Stimulated activated CD4-positive, alpha-beta T cell treated with anti-CD3 and anti-CD28 coated beads, Interleukin-2, amount 100 ng/mL, for 4 hours (primary cell): ENCODE results near the gene TPPP2.

ENCODE experiments used
- DNase-seq: peaks from one replicate; pipeline ENCODE4 v3.0.0-alpha.2; 2020; ENCODE audit warnings: low read depth

Gene TPPP2

DNA sequence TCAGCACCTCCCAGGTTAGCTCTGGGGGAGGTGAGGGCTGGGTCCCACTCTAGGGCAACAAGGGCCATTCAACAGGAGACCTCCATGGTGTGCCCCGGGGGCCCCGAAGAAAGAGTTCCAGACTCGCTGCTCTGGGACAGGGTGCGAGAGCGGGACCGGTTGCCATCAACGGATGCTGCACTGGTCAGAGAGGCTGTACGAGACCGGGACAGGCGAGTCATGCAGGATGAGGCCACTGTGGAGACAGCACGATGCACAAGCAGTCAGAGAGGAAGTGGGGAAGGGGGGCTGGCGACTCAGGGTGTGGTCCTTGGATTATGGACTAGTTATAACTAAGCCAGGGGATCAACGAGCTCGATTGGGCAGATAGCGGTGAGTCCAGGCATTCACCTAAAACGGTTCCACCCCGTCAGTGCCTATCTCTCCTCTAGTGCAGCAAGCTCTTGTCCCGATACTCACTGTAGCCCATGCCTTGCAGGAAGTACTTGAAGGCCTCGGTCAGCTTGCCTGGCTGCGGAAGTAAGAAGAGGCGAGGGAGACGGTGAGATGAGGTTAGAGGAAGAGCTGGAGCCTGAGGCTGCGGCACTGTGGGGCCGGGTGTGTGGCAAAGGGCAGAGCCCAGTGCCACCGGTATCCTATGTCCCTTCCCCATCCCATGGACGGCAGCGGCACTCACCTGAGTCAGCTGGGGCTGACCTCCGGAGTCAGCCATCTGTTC, 12.3 kb upstream of the TPPP2 start:
- no peak for DNase-seq

- no peak for DNase-seq
These were observed 11.7 kb upstream of the TPPP2 start for GRCh38 chr14:21018286-21018685.

DNA sequence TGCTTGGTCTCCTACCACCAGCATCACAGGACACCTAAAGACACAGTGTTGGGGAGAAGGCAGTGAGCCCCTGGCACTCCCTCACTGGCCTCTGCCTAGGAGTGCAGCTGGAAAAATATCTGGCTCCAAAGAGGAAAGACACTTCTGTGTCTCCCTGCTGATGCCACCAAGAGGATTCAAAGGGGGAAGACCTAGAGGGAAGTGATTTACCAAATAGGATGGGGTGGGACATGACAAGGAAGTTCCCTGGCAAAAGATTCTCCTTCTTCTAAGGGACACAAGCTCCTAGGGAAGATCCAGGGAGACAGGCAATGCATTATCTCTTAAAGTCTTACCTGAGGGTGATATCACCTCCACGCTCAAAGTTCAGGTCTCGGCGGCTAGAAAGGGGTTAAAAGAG, 11.2 kb upstream of the TPPP2 start:
- no peak for DNase-seq

- no peak for DNase-seq
These were observed 10.7 kb upstream of the TPPP2 start for GRCh38 chr14:21019366-21019765.

GRCh38 chr14:21020977-21021545, 9.0 kb upstream of the TPPP2 start:
- DNase-seq, result no peak

DNA sequence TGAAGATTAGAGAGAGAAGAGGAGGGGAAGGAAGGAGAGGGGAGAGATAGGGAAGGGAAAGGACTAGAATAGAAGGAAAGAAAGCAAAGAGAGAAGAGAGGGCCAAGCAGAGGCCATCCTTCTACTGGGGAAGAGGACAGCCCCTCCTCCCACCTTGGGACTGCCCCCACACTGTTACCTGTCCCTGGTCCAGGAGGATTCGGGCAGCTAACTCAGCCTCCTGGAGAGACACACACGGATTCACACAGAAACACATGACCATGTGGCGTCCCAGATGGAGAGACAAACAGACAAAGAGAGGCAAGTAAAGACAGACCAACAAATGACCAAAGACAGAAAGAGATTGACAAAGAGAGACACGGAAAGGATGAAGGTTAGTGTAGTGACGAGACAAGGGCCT, 7.3 kb upstream of the TPPP2 start:
- DNase-seq, result no peak

GRCh38 chr14:21023174-21023573, 6.8 kb upstream of the TPPP2 start:
- no peak for DNase-seq

DNA sequence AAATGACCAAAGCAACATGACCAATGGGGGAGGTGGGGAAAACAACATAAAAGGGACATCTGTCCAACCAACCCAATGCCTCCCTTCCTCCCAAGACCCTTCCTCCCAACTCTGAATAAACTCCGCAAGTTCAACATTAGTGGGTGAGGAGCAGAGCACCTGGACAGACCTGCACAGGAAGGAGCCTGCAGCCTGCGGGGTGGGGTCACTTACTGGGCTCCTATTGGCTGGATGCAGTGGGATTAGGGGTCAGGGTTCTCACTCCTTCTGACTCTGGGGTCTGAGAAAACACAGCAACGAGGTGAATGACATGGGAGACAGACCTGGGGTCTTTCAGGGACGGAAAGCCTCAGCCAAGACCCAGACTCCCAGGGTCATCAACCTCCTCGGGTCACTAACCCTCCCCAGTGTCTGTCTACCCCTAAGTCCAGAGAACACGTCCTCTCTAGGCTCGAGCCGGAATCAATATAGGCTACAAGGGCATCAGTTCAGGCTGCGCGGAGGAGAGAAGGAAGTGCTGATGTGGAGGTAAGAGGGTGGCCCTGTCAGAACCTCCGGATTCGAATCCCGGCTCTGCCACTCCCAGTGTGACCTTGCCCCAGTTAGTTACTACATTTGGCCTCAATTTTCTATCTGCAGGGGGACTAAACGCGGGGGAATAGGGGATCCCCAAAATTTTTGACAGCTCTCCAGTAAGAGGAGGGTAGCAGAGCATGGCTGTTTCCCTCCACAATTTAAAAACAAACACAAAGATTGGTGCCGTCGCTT, 6.0 kb upstream of the TPPP2 start:
- DNase-seq, result no peak

DNA sequence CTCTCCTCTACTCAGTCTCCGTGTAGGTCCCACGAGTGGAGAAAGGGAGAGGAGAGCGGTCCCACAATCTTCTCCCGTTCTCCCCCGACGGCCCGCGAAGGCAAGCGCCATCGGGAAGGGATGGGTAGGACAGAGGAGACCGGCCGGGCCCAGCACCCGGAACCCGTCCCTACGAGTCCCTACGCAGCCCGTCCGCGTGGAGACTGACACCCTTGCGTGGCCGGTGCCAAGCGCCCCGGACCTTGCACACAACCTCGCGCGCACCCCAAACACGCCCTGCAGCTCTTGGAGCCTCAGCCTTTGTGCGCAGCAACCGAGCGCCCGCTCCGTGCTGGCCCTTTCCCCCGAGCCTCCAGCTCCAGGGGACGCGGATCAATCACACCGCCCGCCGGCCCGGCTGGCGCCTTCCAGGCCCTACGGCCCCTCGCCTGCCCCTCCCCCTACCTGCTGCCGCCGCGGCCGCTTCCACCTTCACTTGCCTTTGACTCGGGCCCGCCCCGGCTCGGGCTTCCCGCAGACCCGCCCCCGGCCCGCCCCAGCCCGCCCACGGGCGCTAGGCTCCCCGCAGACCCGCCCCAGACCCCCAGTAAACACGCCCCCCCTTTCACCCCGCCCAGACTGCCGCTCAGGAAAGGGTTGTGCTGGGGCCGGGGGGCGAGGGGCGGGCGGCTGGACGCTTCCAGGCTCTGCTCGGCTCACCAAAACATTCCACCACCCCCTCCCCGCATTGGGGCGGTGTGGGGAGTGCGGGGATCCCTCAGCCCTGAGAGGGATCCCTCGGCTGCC, 5.2 kb upstream of the TPPP2 start, which contains the start of gene NDRG2:
TSS of gene NDRG2 (minus strand) at position 477 of the 786 bp plus-strand sequence. CDS start 1,746 bp downstream, outside the sequence.
- DNase-seq, result peak; percentile 68

- no peak for DNase-seq
These were observed 4.4 kb upstream of the TPPP2 start for GRCh38 chr14:21025371-21026273.

DNA sequence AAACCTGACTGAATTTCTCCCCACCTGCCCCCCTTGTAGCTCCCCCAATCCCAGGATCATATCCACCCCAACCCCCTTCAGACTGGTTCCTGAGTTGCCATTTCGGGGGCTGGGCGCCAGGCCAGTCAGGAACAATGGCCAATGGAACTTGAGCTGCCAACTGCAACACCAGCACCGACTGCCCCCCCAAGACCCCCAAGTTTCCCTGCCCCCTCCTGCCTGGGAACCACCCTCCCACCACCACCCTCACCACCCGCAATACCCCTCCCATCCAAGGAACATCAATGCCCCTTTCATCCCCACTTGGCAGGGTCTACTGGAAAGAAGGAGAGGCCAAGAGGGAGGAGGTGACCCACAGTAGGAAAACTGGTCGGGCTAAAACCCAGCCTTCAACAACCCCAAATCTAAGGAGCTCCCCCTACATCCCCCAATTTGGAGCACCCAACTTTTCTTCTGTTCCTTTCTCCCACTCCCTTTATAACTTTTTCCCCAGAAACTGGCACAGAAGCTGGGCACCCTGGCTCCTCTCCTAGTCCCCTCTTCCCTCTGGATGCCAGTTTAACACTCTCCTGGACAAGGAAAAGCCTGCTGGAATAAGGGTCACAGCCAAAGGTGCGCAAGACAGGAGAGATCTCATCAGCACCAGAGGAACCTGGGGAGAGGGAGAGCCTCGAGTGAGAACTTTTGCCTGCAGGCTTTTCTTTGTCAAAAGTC, 3.6 kb upstream of the TPPP2 start:
- DNase-seq, result no peak

- DNase-seq, result no peak
These were observed 3.1 kb upstream of the TPPP2 start for GRCh38 chr14:21026988-21027315.

DNA sequence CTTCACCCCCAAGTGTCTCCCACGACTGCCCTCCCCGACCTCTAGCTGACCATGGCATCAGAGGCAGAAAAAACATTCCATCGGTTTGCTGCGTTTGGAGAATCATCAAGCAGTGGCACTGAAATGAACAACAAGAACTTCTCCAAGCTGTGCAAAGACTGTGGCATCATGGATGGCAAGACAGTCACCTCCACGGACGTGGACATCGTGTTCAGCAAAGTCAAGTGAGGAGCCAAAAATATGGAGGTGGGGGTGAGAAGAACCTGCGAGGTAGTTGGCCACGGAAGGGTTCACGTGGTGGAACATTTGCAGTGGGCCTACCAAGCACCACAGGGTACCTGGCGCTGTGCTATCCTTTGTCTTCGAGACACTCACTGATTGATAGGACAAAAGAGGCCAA, 514 bp downstream of the TPPP2 start:
- DNase-seq, result no peak

DNA sequence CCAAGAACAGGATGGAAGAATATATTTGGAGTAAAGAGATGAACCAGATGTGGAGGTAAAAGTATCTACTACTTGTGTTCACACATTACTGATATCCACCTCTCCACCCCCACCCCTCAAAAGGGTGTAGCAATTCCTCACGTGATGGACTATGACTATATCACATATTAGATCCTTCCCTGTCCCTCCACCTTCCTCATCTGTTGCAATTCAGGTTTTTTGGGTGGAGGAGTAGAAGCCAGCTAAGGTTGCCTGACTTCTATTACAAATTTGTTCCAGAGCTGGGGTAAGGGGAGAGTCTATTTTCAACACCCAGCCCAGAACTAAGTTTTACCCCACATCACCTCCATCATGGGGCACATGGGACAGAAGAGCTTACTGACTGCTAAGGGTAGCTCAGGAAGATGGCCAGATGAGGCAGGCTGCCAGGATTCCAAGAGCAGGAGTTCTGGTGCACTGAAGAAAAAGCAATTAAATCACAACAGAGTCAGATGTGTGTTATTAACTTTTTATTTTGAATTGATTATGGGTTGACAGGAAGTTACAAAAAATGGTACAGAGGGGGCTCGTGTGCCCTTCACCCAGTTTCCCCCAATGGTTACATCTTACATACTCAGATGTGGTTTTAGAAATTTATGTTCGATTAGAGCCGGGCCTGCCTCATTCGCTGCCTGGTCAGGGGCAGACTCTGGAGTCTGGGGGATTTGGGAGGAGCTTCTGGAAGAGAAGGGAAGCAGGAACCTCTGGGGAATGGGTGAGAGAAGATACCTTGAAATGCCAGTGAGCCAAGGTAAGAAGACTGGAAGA, 2.5 kb downstream of the TPPP2 start:
- no peak for DNase-seq

GRCh38 chr14:21033133-21033698, 3.2 kb downstream of the TPPP2 start:
- no peak for DNase-seq

GRCh38 chr14:21034707-21035106, 4.7 kb downstream of the TPPP2 start, which contains the start of gene RNASE13:
Gene RNASE13, minus strand, starts transcription at chr14:21034807. Its CDS starts 519 bp downstream, at chr14:21034288.
- no peak for DNase-seq

- no peak for DNase-seq
These were observed 6.7 kb downstream of the TPPP2 start for GRCh38 chr14:21036751-21037150.

GRCh38 chr14:21037156-21037555, 7.1 kb downstream of the TPPP2 start:
- DNase-seq, result no peak
